ENCODE results near the gene PARD3. TPM values are rescaled to one million over a fixed set of nuclear protein-coding genes. Genes with fewer than 3 reads are reported as not detected.

The PARD3 gene
- total RNA-seq, 2 donors from 2014 or later: 36.1 to 48.5 TPM

- H3K4me1 ChIP-seq: peaks cover 25% of the 10 kb centered on the region
- H3K9me3 ChIP-seq: no peaks in the 10 kb centered on the region
- ATAC-seq (no peak), DNase-seq (no peak)
- no peaks in the 10 kb centered on the region for H3K27me3 ChIP-seq
- TF ChIP-seq POLR2A (IDR thresholded peaks at IDR 0.05): no peak
- TF ChIP-seq, protein P1, sequence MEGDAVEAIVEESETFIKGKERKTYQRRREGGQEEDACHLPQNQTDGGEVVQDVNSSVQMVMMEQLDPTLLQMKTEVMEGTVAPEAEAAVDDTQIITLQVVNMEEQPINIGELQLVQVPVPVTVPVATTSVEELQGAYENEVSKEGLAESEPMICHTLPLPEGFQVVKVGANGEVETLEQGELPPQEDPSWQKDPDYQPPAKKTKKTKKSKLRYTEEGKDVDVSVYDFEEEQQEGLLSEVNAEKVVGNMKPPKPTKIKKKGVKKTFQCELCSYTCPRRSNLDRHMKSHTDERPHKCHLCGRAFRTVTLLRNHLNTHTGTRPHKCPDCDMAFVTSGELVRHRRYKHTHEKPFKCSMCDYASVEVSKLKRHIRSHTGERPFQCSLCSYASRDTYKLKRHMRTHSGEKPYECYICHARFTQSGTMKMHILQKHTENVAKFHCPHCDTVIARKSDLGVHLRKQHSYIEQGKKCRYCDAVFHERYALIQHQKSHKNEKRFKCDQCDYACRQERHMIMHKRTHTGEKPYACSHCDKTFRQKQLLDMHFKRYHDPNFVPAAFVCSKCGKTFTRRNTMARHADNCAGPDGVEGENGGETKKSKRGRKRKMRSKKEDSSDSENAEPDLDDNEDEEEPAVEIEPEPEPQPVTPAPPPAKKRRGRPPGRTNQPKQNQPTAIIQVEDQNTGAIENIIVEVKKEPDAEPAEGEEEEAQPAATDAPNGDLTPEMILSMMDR (IDR thresholded peaks at IDR 0.05): no peak
- 73 to 76% methylated on average over 9 to 12 of the region's 12 CpGs for WGBS, 2 donors
- no peak overlapping the region for H3K27ac ChIP-seq
- no peak overlapping the region for H3K4me3 ChIP-seq
- intact Hi-C loops (cut with DNase I): no loop called here
- no peaks in the 10 kb centered on the region for H3K36me3 ChIP-seq (replicated peaks in 1 of 2; ENCODE audit: insufficient read depth in 1 of 2, low read depth in 2 of 2)
These were observed 163.5 kb downstream of the PARD3 start for GRCh38 chr10:34651416-34652195.

GRCh38 chr10:34650156-34650555 lies 164.9 kb downstream of the PARD3 start:
- no peak for ATAC-seq
- H3K36me3 ChIP-seq (replicated peaks in 1 of 2; ENCODE audit: insufficient read depth in 1 of 2, low read depth in 2 of 2): no peaks in the 10 kb centered on the region
- DNase-seq: no peak
- TF ChIP-seq POLR2A (IDR thresholded peaks at IDR 0.05): no peak
- H3K9me3 ChIP-seq: no peaks in the 10 kb centered on the region
- no peak overlapping the region for H3K4me3 ChIP-seq
- no peaks in the 10 kb centered on the region for H3K27me3 ChIP-seq
- peaks cover 12% of the 10 kb centered on the region for H3K4me1 ChIP-seq
- WGBS, 2 donors: 86 to 91% methylated on average over 8 of the region's 8 CpGs
- H3K27ac ChIP-seq: no peak overlapping the region
- intact Hi-C loops (cut with DNase I): no loop called here

DNA sequence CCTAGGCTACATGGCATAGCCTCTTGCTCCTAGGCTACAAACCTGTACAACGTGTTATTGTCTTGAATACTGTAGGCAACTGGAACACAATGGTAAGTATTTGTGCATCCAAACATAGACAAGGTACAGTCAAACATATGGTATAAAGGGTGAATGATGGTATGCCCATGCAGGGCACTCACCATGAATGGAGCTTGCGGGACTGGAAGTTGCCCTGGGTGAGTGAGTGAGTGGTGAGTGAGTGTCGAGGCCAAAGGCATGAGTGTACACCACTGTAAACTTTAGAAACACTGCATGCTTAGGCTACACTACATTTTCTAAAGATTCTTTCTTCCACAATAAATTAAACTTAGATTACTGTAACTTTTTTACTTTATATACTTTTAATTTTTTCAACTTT lies 165.7 kb downstream of the PARD3 start:
- H3K4me1 ChIP-seq: peaks cover 12% of the 10 kb centered on the region

DNA sequence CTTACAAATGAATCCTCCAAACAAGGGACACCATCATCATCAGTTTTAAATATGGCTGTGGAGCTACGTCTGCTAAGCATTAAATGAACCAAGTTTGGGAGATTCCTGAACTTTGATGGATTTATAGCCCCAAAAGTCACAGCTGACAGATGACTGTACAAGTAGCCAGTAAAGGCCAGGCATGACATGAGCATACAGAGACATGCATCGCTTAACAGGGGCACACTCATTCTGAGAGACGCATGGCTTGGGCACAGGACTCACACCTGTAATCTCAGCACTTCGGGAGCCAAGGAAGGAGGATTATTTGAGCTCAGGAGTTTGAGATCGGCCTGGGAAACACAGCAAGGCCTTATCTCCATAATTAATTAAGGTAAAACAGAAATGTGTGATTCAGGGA lies 166.2 kb downstream of the PARD3 start:
- H3K36me3 ChIP-seq (replicated peaks in 1 of 2; ENCODE audit: insufficient read depth in 1 of 2, low read depth in 2 of 2): no peaks in the 10 kb centered on the region
- WGBS, 2 donors: 71% methylated on average over 5 of the region's 5 CpGs
- no peak for ATAC-seq

More for the DNA sequence above, 165.7 kb downstream of the PARD3 start:
- ATAC-seq (no peak), DNase-seq (no peak)
- Histone ChIP-seq H3K9me3 (no peaks in the 10 kb centered on the region), H3K27ac (no peak overlapping the region), H3K36me3 (replicated peaks in 1 of 2; ENCODE audit: insufficient read depth in 1 of 2, low read depth in 2 of 2) (no peaks in the 10 kb centered on the region), H3K4me3 (no peak overlapping the region), H3K27me3 (no peaks in the 10 kb centered on the region)
- intact Hi-C loops (cut with DNase I): no loop called here
- TF ChIP-seq, protein P1 (IDR thresholded peaks at IDR 0.05): no peak
- WGBS, 2 donors: 91 to 100% methylated on average over 3 of the region's 3 CpGs

More for the DNA sequence above, 166.2 kb downstream of the PARD3 start:
- DNase-seq: no peak
- no peak overlapping the region for H3K27ac ChIP-seq
- no peak overlapping the region for H3K4me3 ChIP-seq
- H3K9me3 ChIP-seq: no peaks in the 10 kb centered on the region
- TF ChIP-seq, protein P1 (IDR thresholded peaks at IDR 0.05): no peak
- no peak for TF ChIP-seq POLR2A (IDR thresholded peaks at IDR 0.05)
- no peaks in the 10 kb centered on the region for H3K27me3 ChIP-seq
- H3K4me1 ChIP-seq: peaks cover 7% of the 10 kb centered on the region
- intact Hi-C loops (cut with DNase I): no loop called here
